Small intestine (tissue), 7 donors: Measurements from ENCODE around the gene ADRB2. TPM values are rescaled to one million over a fixed set of nuclear protein-coding genes. Genes with fewer than 3 reads are reported as not detected.

Source experiments
- DNase-seq, 2 donors: peaks; one replicate each; pipeline versions ENCODE4 v3.0.0 to v3.0.0-alpha.2; 2013
- FAIRE-seq: peaks from 2 replicates; lab custom pipeline; 2012; peaks lifted over from hg19 to GRCh38; lab: Jason Lieb, UNC
- H3K27ac ChIP-seq, 3 donors: one replicate each; pipeline ENCODE4 v1.5.1; 2013; ENCODE audit warnings: low read length in 2 of 3, mild to moderate bottlenecking in 2 of 3, control low read depth in 1 of 3, inconsistent platforms in 1 of 3, low read depth in 1 of 3, moderate library complexity in 1 of 3
- H3K27me3 ChIP-seq, 3 donors: one replicate each; pipeline ENCODE4 v1.6.1; 2013; ENCODE audit warnings: low read length in 3 of 3, inconsistent platforms in 1 of 3; ENCODE audit not compliant: control insufficient read depth in 3 of 3, insufficient read depth in 3 of 3
- H3K36me3 ChIP-seq, 3 donors: one replicate each; pipeline ENCODE4 v1.6.1; 2013; ENCODE audit warnings: low read length in 3 of 3, inconsistent platforms in 1 of 3, low read depth in 1 of 3, mild to moderate bottlenecking in 1 of 3, moderate library complexity in 1 of 3; ENCODE audit not compliant: control insufficient read depth in 3 of 3, insufficient read depth in 2 of 3
- H3K4me1 ChIP-seq, 3 donors: one replicate each; pipeline ENCODE4 v1.6.1; 2013; ENCODE audit warnings: low read length in 2 of 3, inconsistent platforms in 1 of 3, low read depth in 1 of 3, mild to moderate bottlenecking in 1 of 3, moderate library complexity in 1 of 3; ENCODE audit not compliant: control insufficient read depth in 3 of 3, insufficient read depth in 2 of 3
- H3K4me3 ChIP-seq, 3 donors: one replicate each; pipeline ENCODE4 v1.5.1; 2013; ENCODE audit warnings: low read length in 3 of 3, control low read depth in 1 of 3, inconsistent platforms in 1 of 3, low read depth in 1 of 3, mild to moderate bottlenecking in 1 of 3, moderate library complexity in 1 of 3
- H3K9me3 ChIP-seq, 2 donors: one replicate each; pipeline ENCODE4 v1.6.1; 2013; ENCODE audit warnings: low read depth in 1 of 2, low read length in 1 of 2; ENCODE audit not compliant: control insufficient read depth in 2 of 2, insufficient read depth in 1 of 2
- WGBS, 3 donors: extraction: QIAGEN DNeasy Blood & Tissue Kit; methylation state at CpG; one replicate each; pipeline ENCODE4 v1.1.7; 2013; 5-methylcytosine and 5-hydroxymethylcytosine counted together
- polyA plus RNA-seq, 4 donors: library from polyadenylated mRNA; stranded (reverse) in 3 of 4; unstranded in 1 of 4; fragments of 200-250 nt in 3 of 4; fragments of 120-200 nt in 1 of 4; gene quantifications; one replicate each; pipeline versions ENCODE4 v1.2.1 to v1.2.3, GENCODE V29; 2013
- donor health status: healthy with polysubstance abuse.
- donor health status: control.
- donor health status: control.
- donor health status: Bipolar disorder and iron deficiency.
- donor health status: healthy.

The ADRB2 gene
- polyA plus RNA-seq, 4 donors, result 0.27 to 1.5 (median 0.54) TPM; not detected in 1

- WGBS, 3 donors, result 63 to 80% (median 64%) methylated on average over 1 of the region's 1 CpG
- H3K4me1 ChIP-seq, result no peaks in the 10 kb centered on the region
- no peak overlapping the region for H3K27ac ChIP-seq
- peaks cover 0 to 5% (median 0%) of the 10 kb centered on the region in 3 donors for H3K27me3 ChIP-seq
- FAIRE-seq, result no peak
- DNase-seq, result no peak
- H3K36me3 ChIP-seq, result no peaks in the 10 kb centered on the region
- H3K4me3 ChIP-seq, result no peak overlapping the region
- H3K9me3 ChIP-seq, result no peaks in the 10 kb centered on the region
Observed at GRCh38 chr5:148817606-148818005, 8.8 kb upstream of the ADRB2 start.

- peaks cover 0 to 6% (median 0%) of the 10 kb centered on the region in 3 donors for H3K27me3 ChIP-seq
- no peaks in the 10 kb centered on the region for H3K36me3 ChIP-seq
- DNase-seq (peak in 1 of 2 donors; percentile 49), FAIRE-seq (no peak)
- WGBS, 3 donors, result 65 to 70% (median 69%) methylated on average over 6 of the region's 6 CpGs
- H3K9me3 ChIP-seq, result no peaks in the 10 kb centered on the region
- H3K4me3 ChIP-seq, result no peak overlapping the region
- H3K27ac ChIP-seq, result no peak overlapping the region
- no peaks in the 10 kb centered on the region for H3K4me1 ChIP-seq
Observed at GRCh38 chr5:148820461-148821395, 5.7 kb upstream of the ADRB2 start.

GRCh38 chr5:148823871-148824270 lies 2.5 kb upstream of the ADRB2 start:
- Histone ChIP-seq H3K4me1 (peaks cover 0 to 7% (median 0%) of the 10 kb centered on the region in 3 donors), H3K4me3 (no peak overlapping the region), H3K27ac (no peak overlapping the region), H3K9me3 (no peaks in the 10 kb centered on the region), H3K36me3 (no peaks in the 10 kb centered on the region), H3K27me3 (peaks cover 0 to 29% (median 0%) of the 10 kb centered on the region in 3 donors)
- FAIRE-seq (no peak), DNase-seq (no peak)
- WGBS, 3 donors, result 60 to 80% (median 75%) methylated on average over 2 of the region's 2 CpGs

DNA sequence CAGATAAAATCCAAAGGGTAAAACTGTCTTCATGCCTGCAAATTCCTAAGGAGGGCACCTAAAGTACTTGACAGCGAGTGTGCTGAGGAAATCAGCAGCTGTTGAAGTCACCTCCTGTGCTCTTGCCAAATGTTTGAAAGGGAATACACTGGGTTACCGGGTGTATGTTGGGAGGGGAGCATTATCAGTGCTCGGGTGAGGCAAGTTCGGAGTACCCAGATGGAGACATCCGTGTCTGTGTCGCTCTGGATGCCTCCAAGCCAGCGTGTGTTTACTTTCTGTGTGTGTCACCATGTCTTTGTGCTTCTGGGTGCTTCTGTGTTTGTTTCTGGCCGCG lies 727 bp upstream of the ADRB2 start:
- Histone ChIP-seq H3K36me3 (no peaks in the 10 kb centered on the region), H3K27ac (peak overlapping the region in 2 of 3 donors; percentile 54 to 71), H3K4me1 (peaks cover 0 to 7% (median 0%) of the 10 kb centered on the region in 3 donors), H3K9me3 (no peaks in the 10 kb centered on the region), H3K4me3 (peak overlapping the region; percentile 5 to 58 (median 43)), H3K27me3 (peaks cover 0 to 36% (median 0%) of the 10 kb centered on the region in 3 donors)
- FAIRE-seq (no peak), DNase-seq (no peak)
- WGBS, 3 donors, result 0 to 2% (median 2%) methylated on average over 9 of the region's 9 CpGs

DNA sequence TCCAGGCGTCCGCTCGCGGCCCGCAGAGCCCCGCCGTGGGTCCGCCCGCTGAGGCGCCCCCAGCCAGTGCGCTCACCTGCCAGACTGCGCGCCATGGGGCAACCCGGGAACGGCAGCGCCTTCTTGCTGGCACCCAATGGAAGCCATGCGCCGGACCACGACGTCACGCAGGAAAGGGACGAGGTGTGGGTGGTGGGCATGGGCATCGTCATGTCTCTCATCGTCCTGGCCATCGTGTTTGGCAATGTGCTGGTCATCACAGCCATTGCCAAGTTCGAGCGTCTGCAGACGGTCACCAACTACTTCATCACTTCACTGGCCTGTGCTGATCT lies 294 bp downstream of the ADRB2 start:
- 9 to 13% (median 12%) methylated on average over 28 of the region's 28 CpGs for WGBS, 3 donors
- H3K9me3 ChIP-seq, result no peaks in the 10 kb centered on the region
- peak overlapping the region in 2 of 3 donors; percentile 54 to 72 for H3K27ac ChIP-seq
- FAIRE-seq, result no peak
- no peak for DNase-seq
- peaks cover 0 to 39% (median 0%) of the 10 kb centered on the region in 3 donors for H3K27me3 ChIP-seq
- peak overlapping the region in 2 of 3 donors; percentile 43 to 58 for H3K4me3 ChIP-seq
- H3K4me1 ChIP-seq, result peaks cover 0 to 7% (median 0%) of the 10 kb centered on the region in 3 donors
- no peaks in the 10 kb centered on the region for H3K36me3 ChIP-seq

DNA sequence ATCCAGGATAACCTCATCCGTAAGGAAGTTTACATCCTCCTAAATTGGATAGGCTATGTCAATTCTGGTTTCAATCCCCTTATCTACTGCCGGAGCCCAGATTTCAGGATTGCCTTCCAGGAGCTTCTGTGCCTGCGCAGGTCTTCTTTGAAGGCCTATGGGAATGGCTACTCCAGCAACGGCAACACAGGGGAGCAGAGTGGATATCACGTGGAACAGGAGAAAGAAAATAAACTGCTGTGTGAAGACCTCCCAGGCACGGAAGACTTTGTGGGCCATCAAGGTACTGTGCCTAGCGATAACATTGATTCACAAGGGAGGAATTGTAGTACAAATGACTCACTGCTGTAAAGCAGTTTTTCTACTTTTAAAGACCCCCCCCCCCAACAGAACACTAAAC lies 1.3 kb downstream of the ADRB2 start:
- DNase-seq (no peak), FAIRE-seq (no peak)
- no peaks in the 10 kb centered on the region for H3K9me3 ChIP-seq
- H3K27ac ChIP-seq, result no peak overlapping the region
- WGBS, 3 donors, result 61 to 75% (median 72%) methylated on average over 7 of the region's 7 CpGs
- H3K4me1 ChIP-seq, result peaks cover 0 to 7% (median 2%) of the 10 kb centered on the region in 3 donors
- no peaks in the 10 kb centered on the region for H3K36me3 ChIP-seq
- peak overlapping the region in 1 of 3 donors; percentile 58 for H3K4me3 ChIP-seq
- peaks cover 0 to 39% (median 0%) of the 10 kb centered on the region in 3 donors for H3K27me3 ChIP-seq

GRCh38 chr5:148828511-148829247 lies 2.3 kb downstream of the ADRB2 start:
- Histone ChIP-seq H3K27me3 (peaks cover 0 to 42% (median 0%) of the 10 kb centered on the region in 3 donors), H3K27ac (no peak overlapping the region), H3K4me3 (peak overlapping the region in 1 of 3 donors; percentile 10), H3K36me3 (no peaks in the 10 kb centered on the region), H3K4me1 (peaks cover 0 to 7% (median 2%) of the 10 kb centered on the region in 3 donors), H3K9me3 (no peaks in the 10 kb centered on the region)
- DNase-seq (no peak), FAIRE-seq (no peak)
- 45 to 46% (median 46%) methylated on average over 6 of the region's 6 CpGs for WGBS, 3 donors

DNA sequence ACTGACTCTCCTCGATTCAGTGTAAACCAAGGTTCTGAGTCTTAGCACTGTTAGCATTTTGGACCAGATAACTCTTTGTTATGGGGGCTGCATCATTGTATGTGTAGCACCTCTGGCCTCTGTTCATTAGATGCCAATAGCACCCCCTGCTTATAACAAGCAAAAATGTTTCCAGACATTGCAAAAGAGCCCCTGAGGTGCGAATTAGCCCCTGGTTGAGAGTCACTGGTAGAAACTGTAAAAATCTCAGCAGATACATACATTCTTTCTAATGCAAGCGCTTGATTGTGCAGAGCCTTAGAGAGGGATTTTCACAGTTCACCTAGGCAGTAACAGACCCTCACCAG lies 2.8 kb downstream of the ADRB2 start:
- H3K9me3 ChIP-seq, result no peaks in the 10 kb centered on the region
- no peak overlapping the region for H3K27ac ChIP-seq
- peaks cover 0 to 42% (median 0%) of the 10 kb centered on the region in 3 donors for H3K27me3 ChIP-seq
- H3K36me3 ChIP-seq, result no peaks in the 10 kb centered on the region
- peaks cover 0 to 7% (median 2%) of the 10 kb centered on the region in 3 donors for H3K4me1 ChIP-seq
- WGBS, 3 donors, result 76 to 87% (median 83%) methylated on average over 3 of the region's 3 CpGs
- DNase-seq (no peak), FAIRE-seq (no peak)
- H3K4me3 ChIP-seq, result no peak overlapping the region
